Liver (tissue), 9 donors: ENCODE data around the gene RBBP5. TPM values are rescaled to one million over a fixed set of nuclear protein-coding genes. Genes with fewer than 3 reads are reported as not detected.

Source experiments
- DNase-seq: peaks from one replicate; pipeline ENCODE4 v3.0.0-alpha.2; 2017; ENCODE audit warnings: low spot score
- H3K27ac ChIP-seq, 2 donors: one replicate each; pipeline ENCODE4 v1.7.0; 2013; ENCODE audit warnings: inconsistent platforms in 2 of 2, low read length in 2 of 2, control low read depth in 1 of 2, low read depth in 1 of 2, mild to moderate bottlenecking in 1 of 2
- H3K27me3 ChIP-seq, 4 donors: one replicate each; pipeline versions ENCODE4 v1.6.1 to v1.7.0; 2013; ENCODE audit warnings: low read length in 3 of 4, inconsistent platforms in 1 of 4, mild to moderate bottlenecking in 1 of 4, moderate library complexity in 1 of 4; ENCODE audit not compliant: control insufficient read depth in 4 of 4, insufficient read depth in 4 of 4
- H3K36me3 ChIP-seq, 4 donors: one replicate each; pipeline versions ENCODE4 v1.6.1 to v1.7.0; 2013; ENCODE audit warnings: low read length in 3 of 4, mild to moderate bottlenecking in 3 of 4, low read depth in 1 of 4, moderate library complexity in 1 of 4; ENCODE audit not compliant: control insufficient read depth in 4 of 4, insufficient read depth in 3 of 4
- H3K4me1 ChIP-seq, 4 donors: one replicate each; pipeline versions ENCODE4 v1.6.1 to v1.7.0; 2013; ENCODE audit warnings: low read length in 3 of 4, mild to moderate bottlenecking in 3 of 4, moderate library complexity in 1 of 4; ENCODE audit not compliant: control insufficient read depth in 4 of 4, insufficient read depth in 4 of 4
- H3K4me3 ChIP-seq, 3 donors: one replicate each; pipeline versions ENCODE4 v1.6.1 to v1.7.0; 2013; ENCODE audit warnings: low read length in 3 of 3, control low read depth in 1 of 3, low read depth in 1 of 3, mild to moderate bottlenecking in 1 of 3
- H3K9ac ChIP-seq, 2 donors: one replicate each; pipeline ENCODE4 v1.7.0; 2013; ENCODE audit warnings: low read length in 2 of 2, mild to moderate bottlenecking in 2 of 2, moderate library complexity in 2 of 2, control low read depth in 1 of 2, low read depth in 1 of 2
- H3K9me3 ChIP-seq, 4 donors: one replicate each; pipeline versions ENCODE4 v1.6.1 to v1.7.0; 2013; ENCODE audit warnings: low read length in 3 of 4; ENCODE audit not compliant: control insufficient read depth in 4 of 4
- EGR1 ChIP-seq, 2 donors: IDR thresholded peaks; 2 replicates each; pipeline ENCODE4 v1.6.1; 2016 to 2018; ENCODE audit warnings: antibody characterized with exemption in 2 of 2, low read depth in 2 of 2
- FOXA1 ChIP-seq: IDR thresholded peaks from 2 replicates; pipeline ENCODE4 v1.6.1; 2016; ENCODE audit warnings: antibody characterized with exemption
- FOXA2 ChIP-seq: IDR thresholded peaks from 2 replicates; pipeline ENCODE4 v1.6.1; 2016; ENCODE audit warnings: antibody characterized with exemption
- GABPA ChIP-seq, 2 donors: IDR thresholded peaks in 1 of 2; conservative IDR thresholded peaks in 1 of 2; 2 replicates each; pipeline ENCODE4 v1.6.1; 2016; ENCODE audit warnings: antibody characterized with exemption in 2 of 2, mild to moderate bottlenecking in 1 of 2, moderate library complexity in 1 of 2
- HNF4A ChIP-seq, 2 donors: conservative IDR thresholded peaks; 2 replicates each; pipeline ENCODE4 v1.6.1; 2016; ENCODE audit warnings: antibody characterized with exemption in 2 of 2, mild to moderate bottlenecking in 2 of 2
- HNF4G ChIP-seq: IDR thresholded peaks from 2 replicates; pipeline ENCODE4 v1.6.1; 2016; ENCODE audit warnings: antibody characterized with exemption
- JUND ChIP-seq, 2 donors: IDR thresholded peaks; 2 replicates each; pipeline ENCODE4 v1.6.1; 2016; ENCODE audit warnings: antibody characterized with exemption in 2 of 2
- NR2F2 ChIP-seq: IDR thresholded peaks from 2 replicates; pipeline ENCODE4 v1.6.1; 2016; ENCODE audit warnings: antibody characterized with exemption
- RAD21 ChIP-seq, 2 donors: IDR thresholded peaks; 2 replicates each; pipeline ENCODE4 v1.6.1; 2016; ENCODE audit warnings: antibody characterized with exemption in 2 of 2, mild to moderate bottlenecking in 2 of 2
- RXRA ChIP-seq, 2 donors: IDR thresholded peaks; 2 replicates each; pipeline ENCODE4 v1.6.1; 2017 to 2018; ENCODE audit warnings: antibody characterized with exemption in 2 of 2, mild to moderate bottlenecking in 1 of 2
- SP1 ChIP-seq: IDR thresholded peaks from 2 replicates; pipeline ENCODE4 v1.6.1; 2018; ENCODE audit warnings: antibody characterized with exemption, mild to moderate bottlenecking
- TAF1 ChIP-seq: conservative IDR thresholded peaks from 2 replicates; pipeline ENCODE4 v1.6.1; 2016; ENCODE audit warnings: antibody characterized with exemption, mild to moderate bottlenecking
- YY1 ChIP-seq: IDR thresholded peaks from 2 replicates; pipeline ENCODE4 v1.6.1; 2016; ENCODE audit warnings: antibody characterized with exemption, mild to moderate bottlenecking
- WGBS: extraction: QIAGEN DNeasy Blood & Tissue Kit; methylation state at CpG from one replicate; pipeline ENCODE4 v1.1.7; 2013; 5-methylcytosine and 5-hydroxymethylcytosine counted together
- polyA plus RNA-seq, 2 donors: library from polyadenylated mRNA; stranded (reverse) in 1 of 2; unstranded in 1 of 2; fragments of 200-250 nt in 1 of 2; fragments of >200 nt in 1 of 2; fragmentation: Nextera tagmentation in 1 of 2; extraction: Ambion mirVana in 1 of 2; gene quantifications; one replicate each; pipeline versions ENCODE4 v1.2.1 to v1.2.3, GENCODE V29; 2013 to 2015
- total RNA-seq, 2 donors: library from RNA; depleted of rRNA; stranded (reverse); fragments of >200 nt; gene quantifications; one replicate each; pipeline ENCODE4 v1.2.3, GENCODE V29; 2014
- TF ChIP-seq, protein P1 (sequence below): fragments of 150-350 bp; IDR thresholded peaks from 2 replicates; pipeline ENCODE4 v1.5.1; 2017; ENCODE audit warnings: improper control_type of control experiment, low read depth, low read length; ENCODE audit not compliant: missing input control
- TF ChIP-seq, protein P2 (sequence below): IDR thresholded peaks from 2 replicates; pipeline ENCODE4 v1.6.1; 2016; ENCODE audit warnings: antibody characterized with exemption, mild to moderate bottlenecking
- TF ChIP-seq, protein P3 (sequence below): IDR thresholded peaks from 2 replicates; pipeline ENCODE4 v1.6.1; 2016; ENCODE audit warnings: antibody characterized with exemption
- TF ChIP-seq, protein P4 (sequence below): IDR thresholded peaks from 2 replicates; pipeline ENCODE4 v1.6.1; 2016; ENCODE audit warnings: antibody characterized with exemption
- TF ChIP-seq, protein P5 (sequence below): IDR thresholded peaks from 2 replicates; pipeline ENCODE4 v1.6.1; 2016; ENCODE audit warnings: antibody characterized with exemption
- donor health status: healthy.
- donor health status: healthy.
- donor health status: healthy.
- donor health status: healthy.
- donor health status: healthy.

The RBBP5 gene
- total and polyA plus RNA-seq, 4 donors: 4.6 to 12.0 (median 8.5) TPM

DNA sequence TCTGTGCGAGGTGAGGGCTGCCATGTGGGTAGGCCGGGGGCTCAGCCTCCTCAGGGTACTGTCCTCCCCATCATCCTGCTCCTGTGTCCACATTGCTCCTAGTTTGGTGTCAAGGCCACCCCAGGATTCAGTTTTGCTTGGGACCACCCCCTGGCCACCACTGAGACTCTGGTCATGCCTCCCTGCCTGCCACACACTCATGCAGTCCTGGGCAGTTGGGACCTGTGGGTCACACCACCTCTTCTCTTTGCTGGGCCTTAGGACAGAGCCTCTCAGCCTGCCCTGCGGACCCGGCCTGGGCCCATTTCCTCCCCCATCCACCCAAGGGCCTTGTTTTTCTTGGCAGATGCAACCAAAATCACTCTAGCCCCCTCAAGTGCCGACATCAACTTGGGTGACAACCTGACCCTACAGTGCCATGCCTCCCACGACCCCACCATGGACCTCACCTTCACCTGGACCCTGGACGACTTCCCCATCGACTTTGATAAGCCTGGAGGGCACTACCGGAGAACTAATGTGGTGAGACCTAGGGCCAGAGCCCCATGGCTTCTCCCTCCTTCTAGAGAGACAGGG is 56.9 kb downstream of the RBBP5 start (continued):
- TF ChIP-seq NR2F2 (no peak), GABPA (IDR thresholded peaks at IDR 0.05 in 1 of 2, conservative IDR thresholded peaks at IDR 0.05 in 1 of 2) (no peak)

DNA sequence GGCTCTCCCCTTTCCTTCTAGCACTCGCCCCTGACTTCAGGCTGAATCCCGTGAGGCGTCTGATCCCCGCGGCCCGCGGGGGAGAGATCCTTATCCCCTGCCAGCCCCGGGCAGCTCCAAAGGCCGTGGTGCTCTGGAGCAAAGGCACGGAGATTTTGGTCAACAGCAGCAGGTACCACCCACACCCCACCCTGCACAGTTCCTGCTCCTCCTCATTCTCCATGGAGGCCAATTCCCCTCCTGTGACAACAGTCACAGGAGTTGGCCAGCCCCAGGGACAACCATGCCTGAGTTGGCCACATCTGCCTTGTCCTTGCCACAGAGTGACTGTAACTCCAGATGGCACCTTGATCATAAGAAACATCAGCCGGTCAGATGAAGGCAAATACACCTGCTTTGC is 57.5 kb downstream of the RBBP5 start:
- peaks cover 0 to 3% (median 0%) of the 10 kb centered on the region in 4 donors for H3K4me1 ChIP-seq
- H3K9ac ChIP-seq: no peak overlapping the region
- H3K27me3 ChIP-seq: no peaks in the 10 kb centered on the region
- no peak overlapping the region for H3K4me3 ChIP-seq
- no peak for DNase-seq
- no peak overlapping the region for H3K27ac ChIP-seq
- TF ChIP-seq EGR1 (IDR thresholded peaks at IDR 0.05; ENCODE audit: low read depth in 2 of 2): no peak
- TF ChIP-seq, protein P1, sequence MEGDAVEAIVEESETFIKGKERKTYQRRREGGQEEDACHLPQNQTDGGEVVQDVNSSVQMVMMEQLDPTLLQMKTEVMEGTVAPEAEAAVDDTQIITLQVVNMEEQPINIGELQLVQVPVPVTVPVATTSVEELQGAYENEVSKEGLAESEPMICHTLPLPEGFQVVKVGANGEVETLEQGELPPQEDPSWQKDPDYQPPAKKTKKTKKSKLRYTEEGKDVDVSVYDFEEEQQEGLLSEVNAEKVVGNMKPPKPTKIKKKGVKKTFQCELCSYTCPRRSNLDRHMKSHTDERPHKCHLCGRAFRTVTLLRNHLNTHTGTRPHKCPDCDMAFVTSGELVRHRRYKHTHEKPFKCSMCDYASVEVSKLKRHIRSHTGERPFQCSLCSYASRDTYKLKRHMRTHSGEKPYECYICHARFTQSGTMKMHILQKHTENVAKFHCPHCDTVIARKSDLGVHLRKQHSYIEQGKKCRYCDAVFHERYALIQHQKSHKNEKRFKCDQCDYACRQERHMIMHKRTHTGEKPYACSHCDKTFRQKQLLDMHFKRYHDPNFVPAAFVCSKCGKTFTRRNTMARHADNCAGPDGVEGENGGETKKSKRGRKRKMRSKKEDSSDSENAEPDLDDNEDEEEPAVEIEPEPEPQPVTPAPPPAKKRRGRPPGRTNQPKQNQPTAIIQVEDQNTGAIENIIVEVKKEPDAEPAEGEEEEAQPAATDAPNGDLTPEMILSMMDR: no peak
- no peaks in the 10 kb centered on the region for H3K36me3 ChIP-seq
- H3K9me3 ChIP-seq: no peaks in the 10 kb centered on the region
- whole genome bisulfite sequencing: 91% methylated on average over 11 of the region's 11 CpGs

DNA sequence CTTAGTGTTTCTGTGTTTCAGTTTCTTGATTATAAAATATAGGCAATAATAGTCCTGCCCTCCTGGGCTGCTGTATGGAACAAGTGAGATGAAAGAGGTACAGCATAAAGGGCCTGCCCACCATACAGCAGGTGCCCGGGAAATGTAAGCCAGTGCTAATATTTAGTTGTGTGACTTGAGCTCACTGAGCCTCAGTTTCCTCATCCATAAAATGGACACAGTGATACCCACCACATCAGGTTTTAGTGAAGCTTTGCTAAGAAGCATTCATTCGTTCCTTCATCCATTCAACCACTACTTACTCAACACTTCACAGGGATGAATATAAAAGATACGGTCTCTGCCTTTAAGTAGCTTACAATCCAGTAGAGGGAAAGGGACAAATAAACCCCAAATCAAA is 58.9 kb downstream of the RBBP5 start:
- Histone ChIP-seq H3K9me3 (no peaks in the 10 kb centered on the region), H3K27ac (no peak overlapping the region), H3K9ac (no peak overlapping the region), H3K27me3 (no peaks in the 10 kb centered on the region), H3K4me3 (no peak overlapping the region), H3K36me3 (no peaks in the 10 kb centered on the region), H3K4me1 (peaks cover 0 to 3% (median 0%) of the 10 kb centered on the region in 4 donors)
- 94% methylated on average over 3 of the region's 3 CpGs for WGBS
- TF ChIP-seq FOXA1: no peak
- TF ChIP-seq, protein P2, sequence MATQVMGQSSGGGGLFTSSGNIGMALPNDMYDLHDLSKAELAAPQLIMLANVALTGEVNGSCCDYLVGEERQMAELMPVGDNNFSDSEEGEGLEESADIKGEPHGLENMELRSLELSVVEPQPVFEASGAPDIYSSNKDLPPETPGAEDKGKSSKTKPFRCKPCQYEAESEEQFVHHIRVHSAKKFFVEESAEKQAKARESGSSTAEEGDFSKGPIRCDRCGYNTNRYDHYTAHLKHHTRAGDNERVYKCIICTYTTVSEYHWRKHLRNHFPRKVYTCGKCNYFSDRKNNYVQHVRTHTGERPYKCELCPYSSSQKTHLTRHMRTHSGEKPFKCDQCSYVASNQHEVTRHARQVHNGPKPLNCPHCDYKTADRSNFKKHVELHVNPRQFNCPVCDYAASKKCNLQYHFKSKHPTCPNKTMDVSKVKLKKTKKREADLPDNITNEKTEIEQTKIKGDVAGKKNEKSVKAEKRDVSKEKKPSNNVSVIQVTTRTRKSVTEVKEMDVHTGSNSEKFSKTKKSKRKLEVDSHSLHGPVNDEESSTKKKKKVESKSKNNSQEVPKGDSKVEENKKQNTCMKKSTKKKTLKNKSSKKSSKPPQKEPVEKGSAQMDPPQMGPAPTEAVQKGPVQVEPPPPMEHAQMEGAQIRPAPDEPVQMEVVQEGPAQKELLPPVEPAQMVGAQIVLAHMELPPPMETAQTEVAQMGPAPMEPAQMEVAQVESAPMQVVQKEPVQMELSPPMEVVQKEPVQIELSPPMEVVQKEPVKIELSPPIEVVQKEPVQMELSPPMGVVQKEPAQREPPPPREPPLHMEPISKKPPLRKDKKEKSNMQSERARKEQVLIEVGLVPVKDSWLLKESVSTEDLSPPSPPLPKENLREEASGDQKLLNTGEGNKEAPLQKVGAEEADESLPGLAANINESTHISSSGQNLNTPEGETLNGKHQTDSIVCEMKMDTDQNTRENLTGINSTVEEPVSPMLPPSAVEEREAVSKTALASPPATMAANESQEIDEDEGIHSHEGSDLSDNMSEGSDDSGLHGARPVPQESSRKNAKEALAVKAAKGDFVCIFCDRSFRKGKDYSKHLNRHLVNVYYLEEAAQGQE: no peak
- TF ChIP-seq NR2F2: no peak
- no peak for TF ChIP-seq SP1
- TF ChIP-seq, protein P3, sequence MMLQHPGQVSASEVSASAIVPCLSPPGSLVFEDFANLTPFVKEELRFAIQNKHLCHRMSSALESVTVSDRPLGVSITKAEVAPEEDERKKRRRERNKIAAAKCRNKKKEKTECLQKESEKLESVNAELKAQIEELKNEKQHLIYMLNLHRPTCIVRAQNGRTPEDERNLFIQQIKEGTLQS: no peak
- TF ChIP-seq YY1: no peak
- TF ChIP-seq RXRA (IDR thresholded peaks at IDR 0.05): no peak
- no peak for TF ChIP-seq JUND (IDR thresholded peaks at IDR 0.05)
- TF ChIP-seq, protein P4, sequence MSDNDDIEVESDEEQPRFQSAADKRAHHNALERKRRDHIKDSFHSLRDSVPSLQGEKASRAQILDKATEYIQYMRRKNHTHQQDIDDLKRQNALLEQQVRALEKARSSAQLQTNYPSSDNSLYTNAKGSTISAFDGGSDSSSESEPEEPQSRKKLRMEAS: no peak
- TF ChIP-seq TAF1: no peak
- TF ChIP-seq FOXA2: no peak
- TF ChIP-seq EGR1 (IDR thresholded peaks at IDR 0.05; ENCODE audit: low read depth in 2 of 2): no peak
- TF ChIP-seq, protein P1: no peak
- TF ChIP-seq GABPA (IDR thresholded peaks at IDR 0.05 in 1 of 2, conservative IDR thresholded peaks at IDR 0.05 in 1 of 2): no peak
- no peak for TF ChIP-seq RAD21 (IDR thresholded peaks at IDR 0.05)
- TF ChIP-seq HNF4G: no peak
- TF ChIP-seq, protein P5, sequence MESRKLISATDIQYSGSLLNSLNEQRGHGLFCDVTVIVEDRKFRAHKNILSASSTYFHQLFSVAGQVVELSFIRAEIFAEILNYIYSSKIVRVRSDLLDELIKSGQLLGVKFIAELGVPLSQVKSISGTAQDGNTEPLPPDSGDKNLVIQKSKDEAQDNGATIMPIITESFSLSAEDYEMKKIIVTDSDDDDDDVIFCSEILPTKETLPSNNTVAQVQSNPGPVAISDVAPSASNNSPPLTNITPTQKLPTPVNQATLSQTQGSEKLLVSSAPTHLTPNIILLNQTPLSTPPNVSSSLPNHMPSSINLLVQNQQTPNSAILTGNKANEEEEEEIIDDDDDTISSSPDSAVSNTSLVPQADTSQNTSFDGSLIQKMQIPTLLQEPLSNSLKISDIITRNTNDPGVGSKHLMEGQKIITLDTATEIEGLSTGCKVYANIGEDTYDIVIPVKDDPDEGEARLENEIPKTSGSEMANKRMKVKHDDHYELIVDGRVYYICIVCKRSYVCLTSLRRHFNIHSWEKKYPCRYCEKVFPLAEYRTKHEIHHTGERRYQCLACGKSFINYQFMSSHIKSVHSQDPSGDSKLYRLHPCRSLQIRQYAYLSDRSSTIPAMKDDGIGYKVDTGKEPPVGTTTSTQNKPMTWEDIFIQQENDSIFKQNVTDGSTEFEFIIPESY: no peak
- no peak for TF ChIP-seq HNF4A (conservative IDR thresholded peaks at IDR 0.05)
- no peak for DNase-seq
